ENCODE data around the gene RPGRIP1.

The RPGRIP1 gene

GRCh38 chr14:21267886-21268616, 11.8 kb upstream of the RPGRIP1 start:
- Histone ChIP-seq H3K4me3 (ENCODE audit: low read depth, low read length) (peak overlapping the region; percentile 90), H3K27ac (ENCODE audit: extremely low read depth, low read depth, low read length) (peak overlapping the region; percentile 85), H3K4me1 (ENCODE audit: control insufficient read depth, insufficient read depth, low read length) (peaks cover 26% of the 10 kb centered on the region), H3K36me3 (ENCODE audit: control insufficient read depth in 2 of 2, insufficient read depth in 1 of 2, low read length in 2 of 2) (peaks cover 29 to 59% of the 10 kb centered on the region in 2 experiments), H3K9me3 (ENCODE audit: control insufficient read depth, insufficient read depth, low read depth, low read length) (no peaks in the 10 kb centered on the region)
- CTCF ChIA-PET: interaction anchor here (0.6 to 0.7 kb wide), 2 partner anchors 141 to 164 kb away, joined by 3 read pairs; no protein-coding TSS in a partner anchor
- POLR2A ChIA-PET: interaction anchor here (0.7 to 2.9 kb wide), 2 partner anchors 11 to 169 kb away, joined by 6 to 13 read pairs; no protein-coding TSS in a partner anchor
- TF ChIP-seq ZNF776 (tag by site-specific recombination; IDR thresholded peaks at IDR 0.05; ENCODE audit: borderline replicate concordance) (no peak), ZNF394 (tag by site-specific recombination; IDR thresholded peaks at IDR 0.05; ENCODE audit: borderline replicate concordance) (no peak)

- POLR2A ChIA-PET: interaction anchor here (0.7 to 2.9 kb wide), 2 partner anchors 12 to 168 kb away, joined by 6 to 13 read pairs; no protein-coding TSS in a partner anchor
- H3K4me1 ChIP-seq (ENCODE audit: control insufficient read depth, insufficient read depth, low read length): peaks cover 20% of the 10 kb centered on the region
- H3K9me3 ChIP-seq (ENCODE audit: control insufficient read depth, insufficient read depth, low read depth, low read length): no peaks in the 10 kb centered on the region
- H3K4me3 ChIP-seq (ENCODE audit: low read depth, low read length): peak overlapping the region; percentile 90
- CTCF ChIA-PET: interaction anchor here (0.7 kb wide), 1 partner anchor 165 kb away, joined by 3 read pairs; no protein-coding TSS in a partner anchor
- H3K27ac ChIP-seq (ENCODE audit: extremely low read depth, low read depth, low read length): peak overlapping the region; percentile 85
- peaks cover 23 to 52% of the 10 kb centered on the region in 2 experiments for H3K36me3 ChIP-seq (ENCODE audit: control insufficient read depth in 2 of 2, insufficient read depth in 1 of 2, low read length in 2 of 2)
- no peak for TF ChIP-seq ZNF16 (tag by site-specific recombination; IDR thresholded peaks at IDR 0.05; ENCODE audit: low read depth)
- TF ChIP-seq ZSCAN4 (tag by site-specific recombination; IDR thresholded peaks at IDR 0.05): 0 out of 2 replicates have a peak, but pooled peaks have one; percentile 14
- no peak for TF ChIP-seq ZNF239 (tag by site-specific recombination; IDR thresholded peaks at IDR 0.05)
- TF ChIP-seq ZNF266 (tag by site-specific recombination; IDR thresholded peaks at IDR 0.05; ENCODE audit: low read depth): no peak
- no peak for TF ChIP-seq ZNF341 (tag by site-specific recombination; IDR thresholded peaks at IDR 0.05; ENCODE audit: low read depth)
- no peak for TF ChIP-seq ZNF202 (tag by site-specific recombination; IDR thresholded peaks at IDR 0.05; ENCODE audit: borderline replicate concordance)
- TF ChIP-seq ZNF654 (tag by site-specific recombination; IDR thresholded peaks at IDR 0.05; ENCODE audit: low read depth): no peak
- 0 out of 2 replicates have a peak, but pooled peaks have one; percentile 16 for TF ChIP-seq ZBTB10 (tag by site-specific recombination; IDR thresholded peaks at IDR 0.05)
- no peak for TF ChIP-seq ZNF449 (tag by site-specific recombination; IDR thresholded peaks at IDR 0.05)
- no peak for TF ChIP-seq ZXDB (tag by site-specific recombination; IDR thresholded peaks at IDR 0.05)
- no peak for TF ChIP-seq ZNF561 (tag by site-specific recombination; IDR thresholded peaks at IDR 0.05; ENCODE audit: borderline replicate concordance)
- no peak for TF ChIP-seq ZBTB1 (tag by site-specific recombination; IDR thresholded peaks at IDR 0.05)
- no peak for TF ChIP-seq ZNF513 (tag by site-specific recombination; IDR thresholded peaks at IDR 0.05)
- no peak for TF ChIP-seq ZNF398 (tag by site-specific recombination; IDR thresholded peaks at IDR 0.05)
- peak; percentile 39; the same call in 1 of the 2 replicates for TF ChIP-seq WT1 (tag by site-specific recombination; IDR thresholded peaks at IDR 0.05)
- TF ChIP-seq ZNF660 (tag by site-specific recombination; IDR thresholded peaks at IDR 0.05): 0 out of 2 replicates have a peak, but pooled peaks have one; percentile 31
- TF ChIP-seq ZNF10 (tag by site-specific recombination; IDR thresholded peaks at IDR 0.05): no peak
- no peak for TF ChIP-seq TRIM28 (IDR thresholded peaks at IDR 0.05; ENCODE audit: borderline replicate concordance, low read length)
- TF ChIP-seq ZFHX2 (tag by site-specific recombination; conservative IDR thresholded peaks at IDR 0.05): no peak
- no peak for TF ChIP-seq ZNF366 (tag by site-specific recombination; conservative IDR thresholded peaks at IDR 0.05)
Measured at GRCh38 chr14:21268617-21269251, 11.1 kb upstream of the RPGRIP1 start.
